Measurements from ENCODE around the gene HS6ST1.

HS6ST1 gene

GRCh38 chr2:128293426-128293755 lies 25.3 kb downstream of the HS6ST1 start:
- no peak for DNase-seq (ENCODE audit: low read depth)
- TF ChIP-seq CTCF (conservative IDR thresholded peaks at IDR 0.05; ENCODE audit: low read depth, low read length), result peak; percentile 6
- H3K4me3 ChIP-seq (ENCODE audit: low read depth, low read length), result no peak overlapping the region

- TF ChIP-seq CTCF (conservative IDR thresholded peaks at IDR 0.05; ENCODE audit: low read depth, low read length), result no peak
- no peak for DNase-seq (ENCODE audit: low read depth)
- no peak overlapping the region for H3K4me3 ChIP-seq (ENCODE audit: low read depth, low read length)
These were observed 25.9 kb downstream of the HS6ST1 start for GRCh38 chr2:128292599-128293425.

GRCh38 chr2:128291844-128292598 lies 26.6 kb downstream of the HS6ST1 start:
- no peak for DNase-seq (ENCODE audit: low read depth)

GRCh38 chr2:128291161-128291843 lies 27.4 kb downstream of the HS6ST1 start:
- TF ChIP-seq CTCF (conservative IDR thresholded peaks at IDR 0.05; ENCODE audit: low read depth, low read length), result no peak
- H3K4me3 ChIP-seq (ENCODE audit: low read depth, low read length), result no peak overlapping the region
- DNase-seq (ENCODE audit: low read depth), result no peak

More at GRCh38 chr2:128291844-128292598, 26.6 kb downstream of the HS6ST1 start:
- TF ChIP-seq CTCF (conservative IDR thresholded peaks at IDR 0.05; ENCODE audit: low read depth, low read length), result no peak
- no peak overlapping the region for H3K4me3 ChIP-seq (ENCODE audit: low read depth, low read length)

- peak; percentile 24 for DNase-seq (ENCODE audit: low read depth)
- no peak overlapping the region for H3K4me3 ChIP-seq (ENCODE audit: low read depth, low read length)
- TF ChIP-seq CTCF (conservative IDR thresholded peaks at IDR 0.05; ENCODE audit: low read depth, low read length), result no peak
These were observed 28.3 kb downstream of the HS6ST1 start for GRCh38 chr2:128290356-128290755.

GRCh38 chr2:128289439-128289838 lies 29.2 kb downstream of the HS6ST1 start:
- no peak for DNase-seq (ENCODE audit: low read depth)
- no peak overlapping the region for H3K4me3 ChIP-seq (ENCODE audit: low read depth, low read length)
- no peak for TF ChIP-seq CTCF (conservative IDR thresholded peaks at IDR 0.05; ENCODE audit: low read depth, low read length)

Measured in choroid plexus epithelial cell (primary cell).